ENCODE results near the gene RAB11FIP4.

The RAB11FIP4 gene

GRCh38 chr17:31488264-31488981, 96.9 kb downstream of the RAB11FIP4 start:
- Histone ChIP-seq H3K4me3 (peak overlapping the region; percentile 83 to 94 (median 88)), H3K36me3 (no peaks in the 10 kb centered on the region), H3K4me2 (peak overlapping the region; percentile 88 to 100 (median 98)), H3K27ac (peak overlapping the region in 10 of 11 experiments; percentile 66 to 88 (median 76); a peak in 21 of 22 replicates), H4K20me1 (peaks cover 0 to 53% (median 43%) of the 10 kb centered on the region in 11 experiments; a peak in 18 of 22 replicates), H3K4me1 (peaks cover 46 to 62% (median 59%) of the 10 kb centered on the region in 10 experiments), H3K9me3 (replicated peaks in 1 of 11) (no peaks in the 10 kb centered on the region), H3K9ac (peak overlapping the region; percentile 77 to 89 (median 81)), H3K27me3 (peaks cover 0 to 23% (median 0%) of the 10 kb centered on the region in 11 experiments; a peak in 6 of 22 replicates)
- TF ChIP-seq Cebpa-rat (IDR thresholded peaks at IDR 0.05): no peak

- peak overlapping the region; percentile 77 to 89 (median 81); a peak in 21 of 22 replicates for H3K9ac ChIP-seq
- H3K4me1 ChIP-seq: peaks cover 51 to 67% (median 64%) of the 10 kb centered on the region in 10 experiments
These were observed 97.5 kb downstream of the RAB11FIP4 start for GRCh38 chr17:31488982-31489294.

GRCh38 chr17:31489295-31490018, 98.0 kb downstream of the RAB11FIP4 start:
- Histone ChIP-seq H3K27me3 (peaks cover 0 to 23% (median 0%) of the 10 kb centered on the region in 11 experiments; a peak in 6 of 22 replicates), H3K4me3 (peak overlapping the region; percentile 83 to 94 (median 88); a peak in 17 of 20 replicates), H3K4me2 (peak overlapping the region; percentile 88 to 100 (median 98)), H3K36me3 (no peaks in the 10 kb centered on the region), H3K4me1 (peaks cover 56 to 72% (median 69%) of the 10 kb centered on the region in 10 experiments), H3K27ac (peak overlapping the region in 1 of 11 experiments; percentile 80; a peak in 1 of 22 replicates), H3K9me3 (replicated peaks in 1 of 11) (no peaks in the 10 kb centered on the region), H3K9ac (peak overlapping the region in 7 of 11 experiments; percentile 77 to 89 (median 80); a peak in 10 of 22 replicates), H4K20me1 (peaks cover 0 to 64% (median 51%) of the 10 kb centered on the region in 11 experiments; a peak in 18 of 22 replicates)
- no peak for TF ChIP-seq Cebpa-rat (IDR thresholded peaks at IDR 0.05)

More at GRCh38 chr17:31488982-31489294, 97.5 kb downstream of the RAB11FIP4 start:
- Histone ChIP-seq H3K27me3 (peaks cover 0 to 23% (median 0%) of the 10 kb centered on the region in 11 experiments; a peak in 6 of 22 replicates), H4K20me1 (peaks cover 0 to 58% (median 49%) of the 10 kb centered on the region in 11 experiments; a peak in 18 of 22 replicates), H3K27ac (peak overlapping the region in 8 of 11 experiments; percentile 66 to 88 (median 76); a peak in 10 of 22 replicates), H3K9me3 (replicated peaks in 1 of 11) (no peaks in the 10 kb centered on the region), H3K4me2 (peak overlapping the region; percentile 88 to 100 (median 98)), H3K36me3 (no peaks in the 10 kb centered on the region), H3K4me3 (peak overlapping the region; percentile 83 to 94 (median 88))
- TF ChIP-seq Cebpa-rat (IDR thresholded peaks at IDR 0.05): no peak

- Histone ChIP-seq H3K4me3 (no peak overlapping the region), H3K4me1 (peaks cover 63 to 79% (median 76%) of the 10 kb centered on the region in 10 experiments), H4K20me1 (peaks cover 0 to 70% (median 51%) of the 10 kb centered on the region in 11 experiments; a peak in 18 of 22 replicates), H3K27ac (no peak overlapping the region), H3K9me3 (replicated peaks in 1 of 11) (no peaks in the 10 kb centered on the region), H3K27me3 (peaks cover 0 to 23% (median 0%) of the 10 kb centered on the region in 11 experiments; a peak in 6 of 22 replicates), H3K4me2 (peak overlapping the region; percentile 88 to 100 (median 96); a peak in 20 of 22 replicates), H3K9ac (peak overlapping the region in 1 of 11 experiments; percentile 2; a peak in 1 of 22 replicates), H3K36me3 (no peaks in the 10 kb centered on the region)
- TF ChIP-seq Cebpa-rat (IDR thresholded peaks at IDR 0.05): no peak
These were observed 98.7 kb downstream of the RAB11FIP4 start for GRCh38 chr17:31490019-31490650.

- Histone ChIP-seq H3K36me3 (no peaks in the 10 kb centered on the region), H3K4me1 (peaks cover 69 to 86% (median 83%) of the 10 kb centered on the region in 10 experiments), H3K27ac (peak overlapping the region in 4 of 11 experiments; percentile 51 to 77 (median 73); a peak in 5 of 22 replicates), H3K4me2 (peak overlapping the region; percentile 88 to 100 (median 96)), H3K9me3 (replicated peaks in 1 of 11) (no peaks in the 10 kb centered on the region), H3K27me3 (peaks cover 0 to 23% (median 0%) of the 10 kb centered on the region in 11 experiments; a peak in 6 of 22 replicates), H4K20me1 (peaks cover 0 to 77% (median 51%) of the 10 kb centered on the region in 11 experiments; a peak in 18 of 22 replicates), H3K4me3 (0 out of 20 replicates have a peak overlapping the region, but pooled peaks of 1 of the 10 experiments have one; percentile 3), H3K9ac (peak overlapping the region in 4 of 11 experiments; percentile 4 to 47 (median 10); a peak in 4 of 22 replicates)
- no peak for TF ChIP-seq Cebpa-rat (IDR thresholded peaks at IDR 0.05)
These were observed 99.3 kb downstream of the RAB11FIP4 start for GRCh38 chr17:31490671-31491375.

GRCh38 chr17:31491376-31492131, 100.1 kb downstream of the RAB11FIP4 start:
- Histone ChIP-seq H3K4me1 (peaks cover 69 to 93% (median 90%) of the 10 kb centered on the region in 10 experiments), H3K27ac (peak overlapping the region in 8 of 11 experiments; percentile 36 to 77 (median 66); a peak in 16 of 22 replicates), H3K9ac (peak overlapping the region in 8 of 11 experiments; percentile 4 to 47 (median 16); a peak in 10 of 22 replicates)

GRCh38 chr17:31492206-31492605, 100.7 kb downstream of the RAB11FIP4 start:
- H3K4me1 ChIP-seq: peaks cover 68 to 93% (median 90%) of the 10 kb centered on the region in 10 experiments
- H3K4me3 ChIP-seq: peak overlapping the region in 1 of 10 experiments; percentile 6; a peak in 1 of 20 replicates
- H3K9ac ChIP-seq: peak overlapping the region in 6 of 11 experiments; percentile 7 to 47 (median 16); a peak in 7 of 22 replicates
- TF ChIP-seq Cebpa-rat (IDR thresholded peaks at IDR 0.05): no peak
- no peaks in the 10 kb centered on the region for H3K36me3 ChIP-seq
- H3K27me3 ChIP-seq: peaks cover 0 to 23% (median 0%) of the 10 kb centered on the region in 11 experiments; a peak in 6 of 22 replicates
- H3K4me2 ChIP-seq: peak overlapping the region; percentile 88 to 100 (median 96)
- peak overlapping the region in 8 of 11 experiments; percentile 36 to 77 (median 66); a peak in 15 of 22 replicates for H3K27ac ChIP-seq
- H4K20me1 ChIP-seq: peaks cover 0 to 91% (median 51%) of the 10 kb centered on the region in 11 experiments; a peak in 18 of 22 replicates
- no peaks in the 10 kb centered on the region for H3K9me3 ChIP-seq (replicated peaks in 1 of 11)

More at GRCh38 chr17:31491376-31492131, 100.1 kb downstream of the RAB11FIP4 start:
- Histone ChIP-seq H4K20me1 (peaks cover 0 to 85% (median 51%) of the 10 kb centered on the region in 11 experiments; a peak in 18 of 22 replicates), H3K27me3 (peaks cover 0 to 23% (median 0%) of the 10 kb centered on the region in 11 experiments; a peak in 6 of 22 replicates), H3K4me3 (peak overlapping the region in 1 of 10 experiments; percentile 3; a peak in 1 of 20 replicates), H3K9me3 (replicated peaks in 1 of 11) (no peaks in the 10 kb centered on the region), H3K4me2 (peak overlapping the region; percentile 88 to 100 (median 96)), H3K36me3 (no peaks in the 10 kb centered on the region)
- no peak for TF ChIP-seq Cebpa-rat (IDR thresholded peaks at IDR 0.05)

All from BLaER1 treated with 17β-estradiol and CSF1 and Interleukin-3, amounts not matched to agents 10 nM and 100 nM (cell line).